ENCODE data around the gene COL5A1. TPM values are rescaled to one million over a fixed set of nuclear protein-coding genes. Genes with fewer than 3 reads are reported as not detected.

The COL5A1 gene
- total RNA-seq, 1 donor from 2014 or later: 79.4 TPM

DNA sequence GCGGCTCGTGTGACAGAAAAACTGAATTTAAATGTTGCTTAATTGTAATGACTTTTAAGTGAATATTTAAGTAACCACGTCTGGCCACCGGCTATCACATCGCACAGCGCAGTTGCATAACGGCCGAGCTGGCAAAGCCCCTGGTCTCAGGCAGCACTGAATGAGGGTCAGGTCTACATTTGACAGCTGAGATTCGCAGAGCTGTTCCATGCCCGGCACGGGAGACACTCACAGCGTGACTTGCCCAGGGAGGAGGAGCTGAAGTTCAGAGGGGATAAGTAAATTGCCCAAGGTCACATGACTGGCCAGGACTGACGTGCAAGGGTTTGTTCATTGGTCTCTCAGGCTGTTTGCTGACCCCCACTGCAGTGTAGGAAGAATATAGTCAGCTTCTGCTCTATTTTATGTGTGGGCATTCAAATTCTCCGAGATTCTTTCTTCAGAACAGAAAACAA, 17.4 kb upstream of the COL5A1 start:
- no peak for ATAC-seq
- DNase-seq (ENCODE audit: low spot score): peak; percentile 53
- intact Hi-C loops (cut with DNase I): no loop called here

GRCh38 chr9:134624621-134625181, 16.9 kb upstream of the COL5A1 start:
- ATAC-seq (no peak), DNase-seq (ENCODE audit: low spot score) (peak; percentile 42)
- intact Hi-C loops (cut with DNase I): no loop called here

- DNase-seq (ENCODE audit: low spot score) (peak; percentile 40), ATAC-seq (no peak)
- intact Hi-C loops (cut with DNase I): no loop called here
Observed at GRCh38 chr9:134625361-134626068, 16.1 kb upstream of the COL5A1 start.

GRCh38 chr9:134626069-134626423, 15.6 kb upstream of the COL5A1 start:
- intact Hi-C loops (cut with DNase I): no loop called here
- ATAC-seq (no peak), DNase-seq (ENCODE audit: low spot score) (peak; percentile 34)

DNA sequence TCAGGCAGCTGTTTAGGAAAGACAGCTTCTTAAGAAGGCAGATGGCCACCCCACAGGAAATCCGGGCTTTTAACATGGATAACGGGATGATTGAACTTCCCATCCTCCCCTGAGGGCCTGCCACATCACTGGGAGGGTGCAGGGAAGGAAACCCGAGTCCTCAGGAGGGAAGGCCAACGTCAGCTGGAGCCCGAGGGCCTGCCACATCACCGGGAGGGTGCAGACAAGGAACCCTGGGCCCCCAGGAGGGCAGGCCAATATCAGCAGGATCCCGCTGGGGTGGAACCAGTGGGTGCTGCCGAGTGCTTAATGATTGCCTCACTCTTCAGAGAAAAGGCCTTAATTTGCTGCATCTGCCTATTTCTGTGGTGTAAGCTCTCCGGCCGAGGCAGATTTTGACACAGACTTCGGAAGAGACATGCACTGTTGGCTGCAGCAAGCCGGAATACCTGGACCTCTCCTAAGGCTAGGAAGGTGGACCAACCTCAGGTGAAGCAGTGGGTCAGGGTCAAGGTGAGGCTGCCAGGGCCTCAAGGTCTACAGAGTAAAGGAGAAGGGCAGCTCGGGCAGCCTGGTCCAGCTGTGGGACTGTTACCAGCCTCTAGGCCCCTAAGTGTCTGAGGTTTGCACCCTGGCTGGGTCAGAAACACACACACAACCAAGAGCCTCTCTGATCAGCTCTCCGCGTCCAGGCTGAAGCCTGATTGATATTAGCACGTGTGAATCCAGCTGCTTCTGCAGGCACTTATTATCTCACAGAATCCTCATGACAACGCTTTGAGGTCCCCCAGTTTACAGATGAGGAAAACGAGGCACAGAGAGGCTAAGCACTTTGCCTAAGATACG, 14.8 kb upstream of the COL5A1 start:
- ATAC-seq (no peak), DNase-seq (ENCODE audit: low spot score) (peak; percentile 35)
- intact Hi-C loops (cut with DNase I): no loop called here

DNA sequence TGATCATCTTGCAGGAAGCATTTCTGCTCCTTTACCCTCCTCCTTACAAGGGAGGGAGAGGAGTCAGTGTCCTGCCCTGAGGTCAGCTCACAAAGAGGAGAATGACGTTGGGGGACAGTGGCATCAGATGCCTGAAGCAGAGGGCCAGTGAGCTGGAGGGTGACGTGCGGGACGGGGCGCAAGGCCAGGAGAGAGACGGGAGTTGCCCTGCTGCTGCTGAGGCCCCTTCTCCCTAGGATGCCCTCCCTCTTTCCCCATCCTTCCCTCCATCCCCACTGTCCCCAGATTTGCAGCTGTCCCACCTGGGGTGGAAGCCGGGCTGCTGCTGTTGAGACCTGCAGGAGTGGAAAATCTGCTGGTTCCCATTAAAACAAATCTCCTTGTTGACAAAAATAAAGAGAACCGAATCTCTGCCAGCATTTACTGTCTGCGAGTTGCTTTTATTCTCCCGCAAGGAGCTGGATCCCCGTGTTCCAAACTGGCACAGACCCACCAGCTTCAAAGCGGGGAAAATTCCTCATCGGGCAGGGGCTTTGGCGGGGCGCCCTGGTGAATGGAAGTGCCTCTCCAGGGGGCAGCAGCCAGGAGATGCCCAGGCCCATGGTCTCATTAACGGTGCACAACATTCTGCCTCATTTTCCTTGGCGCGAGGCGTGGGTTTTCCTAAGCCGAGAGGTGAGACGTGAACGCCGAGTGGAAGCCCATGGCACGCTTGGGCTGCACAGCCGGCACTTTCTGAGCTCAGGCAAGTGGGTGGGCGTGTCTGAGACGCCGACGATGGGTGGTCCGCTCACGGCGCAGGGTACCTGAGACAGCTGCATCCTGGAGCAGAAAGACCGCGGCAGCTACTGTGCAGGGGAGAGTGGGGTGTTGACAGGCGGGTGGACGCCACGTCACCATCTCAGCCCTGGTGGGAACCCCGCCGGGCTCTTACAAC, 13.9 kb upstream of the COL5A1 start:
- DNase-seq (ENCODE audit: low spot score): peak; percentile 54

GRCh38 chr9:134628354-134628736, 13.3 kb upstream of the COL5A1 start:
- ATAC-seq: no peak
- intact Hi-C loops (cut with DNase I): no loop called here
- no peak for DNase-seq (ENCODE audit: low spot score)

More for the DNA sequence above, 13.9 kb upstream of the COL5A1 start:
- ATAC-seq: peak; percentile 40
- intact Hi-C loops (cut with DNase I): no loop called here

GRCh38 chr9:134629061-134629585, 12.5 kb upstream of the COL5A1 start:
- intact Hi-C loops (cut with DNase I): no loop called here
- ATAC-seq (no peak), DNase-seq (ENCODE audit: low spot score) (peak; percentile 49)

DNA sequence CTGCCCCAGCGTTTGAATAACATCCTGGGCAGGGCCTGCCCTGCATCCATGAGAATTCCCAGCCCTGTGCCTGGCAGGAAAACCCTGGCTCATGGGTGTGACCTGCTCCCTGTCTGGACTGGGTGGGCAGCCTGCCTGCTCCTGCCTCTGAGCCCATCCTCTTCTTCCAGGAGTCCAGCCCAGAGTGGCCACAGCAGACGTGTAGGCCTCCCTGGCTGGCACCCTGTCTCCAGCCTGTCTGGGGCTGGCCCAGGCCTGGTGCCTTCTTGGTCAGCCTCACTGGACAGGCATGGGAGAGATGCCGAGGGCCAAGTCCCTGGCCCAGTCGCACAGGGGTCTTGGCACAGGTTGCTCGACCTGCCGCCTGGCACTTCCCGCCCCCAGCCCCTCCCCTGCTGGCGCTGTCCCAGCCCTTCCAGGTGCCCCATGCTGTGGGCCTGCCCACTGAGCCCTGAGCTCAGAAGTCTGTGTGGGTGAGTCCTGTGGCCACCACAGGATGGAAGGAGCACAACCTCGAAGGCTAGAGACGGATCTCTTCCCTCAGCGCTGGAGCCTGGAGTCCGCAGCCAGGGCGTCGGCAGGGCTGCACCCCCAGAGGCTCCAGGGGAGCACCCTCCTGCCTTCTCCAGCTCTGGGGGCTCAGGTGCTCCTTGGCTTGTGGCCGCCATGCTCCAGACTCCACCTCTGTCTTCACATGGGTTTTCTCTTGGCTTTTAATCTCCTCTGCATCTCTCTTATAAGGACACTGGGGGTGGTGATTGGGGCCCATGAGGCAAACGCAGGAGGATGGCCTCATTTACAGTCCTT, 11.8 kb upstream of the COL5A1 start:
- ATAC-seq: no peak
- DNase-seq (ENCODE audit: low spot score): peak; percentile 55
- intact Hi-C loops (cut with DNase I): no loop called here

GRCh38 chr9:134630393-134630790, 11.2 kb upstream of the COL5A1 start:
- ATAC-seq: no peak
- DNase-seq (ENCODE audit: low spot score): peak; percentile 51
- intact Hi-C loops (cut with DNase I): no loop called here

DNA sequence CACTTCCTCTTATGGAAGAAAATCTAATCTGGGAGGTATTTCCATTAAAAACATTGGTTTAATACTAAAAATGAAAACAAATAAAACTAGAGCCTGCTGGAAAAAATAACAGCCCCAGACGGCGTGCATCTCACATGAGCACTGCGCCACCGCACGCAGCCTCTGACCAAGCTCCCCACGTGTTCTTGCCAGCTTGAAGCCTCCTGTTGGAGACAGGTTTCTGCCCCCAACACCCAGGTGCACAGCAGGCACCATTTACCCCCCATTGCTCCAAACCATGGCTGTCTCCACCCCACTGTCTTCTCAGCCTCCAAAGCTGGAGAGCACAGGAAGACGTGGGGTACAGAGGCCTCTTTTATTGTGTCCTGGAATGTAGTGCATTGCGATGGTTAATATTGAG, 10.7 kb upstream of the COL5A1 start:
- no peak for DNase-seq (ENCODE audit: low spot score)
- intact Hi-C loops (cut with DNase I): no loop called here
- no peak for ATAC-seq

DNA sequence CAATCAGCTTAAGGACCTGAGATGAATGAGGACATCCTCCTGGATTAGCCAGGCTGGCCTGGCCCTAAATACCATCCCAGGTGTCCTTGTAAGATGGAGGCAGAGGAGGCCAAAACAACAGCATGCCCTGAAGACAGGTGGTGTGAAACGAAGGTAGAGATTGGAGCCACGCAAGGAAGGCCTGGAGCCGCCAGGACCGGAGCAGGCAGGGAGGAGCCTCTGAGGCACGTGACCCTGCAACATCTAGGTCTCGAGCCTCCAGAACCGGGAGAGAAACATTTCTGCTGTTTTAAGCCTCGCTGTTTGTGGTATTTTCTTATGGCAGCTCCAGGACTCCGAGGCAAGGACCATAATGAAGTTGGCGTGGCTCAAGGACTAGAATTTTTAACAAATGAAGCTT, 9.7 kb upstream of the COL5A1 start:
- intact Hi-C loops (cut with DNase I): no loop called here
- DNase-seq (ENCODE audit: low spot score) (peak; percentile 35), ATAC-seq (no peak)

DNA sequence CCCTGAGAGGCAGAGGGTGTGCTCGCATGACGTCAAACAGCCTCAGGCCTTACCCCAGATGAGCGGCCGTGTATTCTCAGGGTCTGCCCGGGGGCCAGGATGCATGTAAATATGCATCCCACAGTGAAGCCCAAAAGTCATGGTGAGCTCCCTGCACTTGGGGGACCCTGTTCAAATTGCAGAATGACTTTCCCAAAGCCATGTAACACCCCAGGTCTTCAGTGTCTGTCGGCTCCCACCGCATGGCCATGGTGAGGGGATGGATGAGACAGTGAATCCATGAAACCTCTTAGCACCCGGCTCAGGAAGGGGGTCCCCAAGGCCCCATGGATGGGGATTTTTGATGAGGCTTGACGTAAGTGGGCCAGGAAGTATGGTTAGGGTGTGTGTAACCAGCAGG, 9.3 kb upstream of the COL5A1 start:
- ATAC-seq (no peak), DNase-seq (ENCODE audit: low spot score) (peak; percentile 40)
- intact Hi-C loops (cut with DNase I): no loop called here

GRCh38 chr9:134633362-134634142, 8.1 kb upstream of the COL5A1 start:
- no peak for ATAC-seq
- DNase-seq (ENCODE audit: low spot score): peak; percentile 50
- intact Hi-C loops (cut with DNase I): no loop called here

DNA sequence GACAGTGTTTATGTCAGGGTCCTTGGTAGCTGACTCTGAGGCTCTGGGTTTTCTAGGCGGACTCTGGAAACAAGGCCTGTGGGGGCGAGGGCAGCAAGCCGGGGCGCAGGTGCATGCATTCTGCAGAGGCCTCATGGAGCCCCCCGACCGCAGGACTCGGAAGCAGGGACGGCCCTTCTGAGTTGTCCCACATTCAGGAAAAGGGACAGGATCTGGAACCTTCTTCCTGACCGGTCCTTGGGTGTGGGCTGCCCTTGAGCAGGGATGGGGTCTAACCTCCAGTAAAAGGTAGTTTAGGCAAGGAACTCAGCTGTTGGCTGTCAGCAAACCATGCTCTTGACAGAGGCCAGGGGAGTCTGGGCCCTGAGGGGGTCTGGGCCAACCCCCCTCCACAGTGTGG, 7.4 kb upstream of the COL5A1 start:
- peak; percentile 53 for DNase-seq (ENCODE audit: low spot score)
- ATAC-seq: no peak
- intact Hi-C loops (cut with DNase I): no loop called here

GRCh38 chr9:134634667-134635230, 6.9 kb upstream of the COL5A1 start:
- intact Hi-C loops (cut with DNase I): no loop called here
- DNase-seq (ENCODE audit: low spot score) (peak; percentile 50), ATAC-seq (no peak)

All from sciatic nerve (tissue), 2 donors.